GM19351 (cell line): ENCODE measurements around the gene LMBR1.

Experiments used
- ATAC-seq: cut with Tn5 transposase; IDR thresholded peaks from one replicate; pipeline ENCODE4 v1.9.1; 2021; ENCODE audit warnings: mild to moderate bottlenecking, moderate library complexity; ENCODE audit not compliant: unreplicated experiment

Gene LMBR1

GRCh38 chr7:156802214-156802613, 90.8 kb downstream of the LMBR1 start:
- ATAC-seq: no peak

- ATAC-seq: no peak
Observed at GRCh38 chr7:156795415-156795814, 97.6 kb downstream of the LMBR1 start.

- ATAC-seq: no peak
Observed at GRCh38 chr7:156793334-156793733, 99.6 kb downstream of the LMBR1 start.

- ATAC-seq: no peak
Observed at GRCh38 chr7:156792611-156793010, 100.4 kb downstream of the LMBR1 start.

GRCh38 chr7:156791241-156791640, 101.7 kb downstream of the LMBR1 start:
- ATAC-seq: no peak

GRCh38 chr7:156790264-156790663, 102.7 kb downstream of the LMBR1 start:
- ATAC-seq: no peak

- ATAC-seq: no peak
Observed at GRCh38 chr7:156785998-156786543, 106.9 kb downstream of the LMBR1 start.

- ATAC-seq: peak; percentile 28
Observed at GRCh38 chr7:156783864-156784263, 109.1 kb downstream of the LMBR1 start.

- no peak for ATAC-seq
Observed at GRCh38 chr7:156781972-156782371, 111.0 kb downstream of the LMBR1 start.

GRCh38 chr7:156780724-156781455, 112.1 kb downstream of the LMBR1 start:
- ATAC-seq: peak; percentile 92

- no peak for ATAC-seq
Observed at GRCh38 chr7:156778668-156779067, 114.3 kb downstream of the LMBR1 start.

GRCh38 chr7:156778201-156778600, 114.8 kb downstream of the LMBR1 start:
- ATAC-seq: no peak

GRCh38 chr7:156777364-156778069, 115.5 kb downstream of the LMBR1 start:
- no peak for ATAC-seq

- ATAC-seq: no peak
Observed at GRCh38 chr7:156776527-156776926, 116.5 kb downstream of the LMBR1 start.

GRCh38 chr7:156773966-156774365, 119.0 kb downstream of the LMBR1 start:
- ATAC-seq: peak; percentile 42

- ATAC-seq: no peak
Observed at GRCh38 chr7:156772725-156773124, 120.3 kb downstream of the LMBR1 start.

GRCh38 chr7:156768698-156769472, 124.1 kb downstream of the LMBR1 start:
- ATAC-seq: no peak

GRCh38 chr7:156766666-156767065, 126.3 kb downstream of the LMBR1 start:
- ATAC-seq: no peak

GRCh38 chr7:156765901-156766656, 126.9 kb downstream of the LMBR1 start:
- no peak for ATAC-seq

GRCh38 chr7:156764766-156765165, 128.2 kb downstream of the LMBR1 start:
- ATAC-seq: no peak
